PFSK-1 (cell line): ENCODE results near the gene TRIM46.

Experiments
- FOXP2 ChIP-seq: optimal IDR thresholded peaks from 2 replicates; pipeline ENCODE3; 2011; ENCODE audit warnings: borderline replicate concordance, control low read depth, inconsistent platforms; ENCODE audit not compliant: insufficient read depth; ENCODE audit errors: extremely low read length, extremely low read depth
- POLR2AphosphoS5 ChIP-seq: IDR thresholded peaks from 2 replicates; pipeline ENCODE4 v1.6.1; 2012; ENCODE audit warnings: low read depth, mild to moderate bottlenecking, control low read depth, low read length, moderate library complexity
- SIN3A ChIP-seq: IDR thresholded peaks from 2 replicates; pipeline ENCODE4 v1.6.1; 2012; ENCODE audit warnings: mild to moderate bottlenecking, low read length, moderate library complexity, borderline replicate concordance; ENCODE audit not compliant: insufficient read depth
- TAF1 ChIP-seq: IDR thresholded peaks from 2 replicates; pipeline ENCODE4 v1.6.1; 2012; ENCODE audit warnings: low read length, control low read depth, borderline replicate concordance; ENCODE audit not compliant: insufficient read depth
- TF ChIP-seq, protein P1 (sequence below), 2 experiments: IDR thresholded peaks; 2 replicates each; pipeline versions ENCODE4 v1.6.1 to v1.8.0; 2011 to 2012; ENCODE audit warnings: low read depth in 2 of 2, low read length in 2 of 2, control low read depth in 1 of 2, inconsistent platforms in 1 of 2, mild to moderate bottlenecking in 1 of 2, moderate library complexity in 1 of 2; ENCODE audit not compliant: insufficient read depth in 1 of 2

TRIM46 gene

DNA sequence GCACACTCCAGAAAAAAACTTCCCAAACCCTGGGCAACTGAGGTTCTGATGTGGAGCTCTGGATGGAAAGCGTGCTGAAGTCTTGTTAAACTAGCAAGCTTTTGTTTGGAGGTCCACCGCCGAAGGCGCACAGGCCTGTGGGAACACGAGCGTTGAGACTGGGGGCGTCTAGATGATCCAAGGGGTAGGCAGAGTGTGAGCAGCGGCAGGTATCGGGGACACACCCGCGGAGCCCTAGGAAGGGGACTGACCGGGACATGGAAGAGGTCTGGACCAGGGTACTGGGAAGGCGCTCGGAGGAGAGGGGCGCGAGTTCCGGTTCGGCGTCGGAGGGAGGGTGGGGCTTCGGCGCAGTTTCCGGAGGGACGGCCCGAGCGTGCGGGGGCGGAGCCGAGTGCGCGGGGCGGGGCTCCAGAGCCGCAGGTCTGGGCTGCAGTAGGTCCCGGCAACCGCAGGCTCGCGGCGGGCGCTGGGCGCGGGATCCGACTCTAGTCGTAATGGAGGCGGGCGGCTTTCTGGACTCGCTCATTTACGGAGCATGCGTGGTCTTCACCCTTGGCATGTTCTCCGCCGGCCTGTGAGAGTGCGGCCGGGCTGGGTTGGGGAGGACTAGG, 38.1 kb upstream of the TRIM46 start, which contains the start of gene SLC50A1:
SLC50A1 (plus strand) TSS at position 438 of the 614 bp plus-strand sequence; CDS start at position 498, 60 bp downstream.
- TF ChIP-seq SIN3A (no peak), FOXP2 (no peak), TAF1 (peak; percentile 89), POLR2AphosphoS5 (peak; percentile 97)
- TF ChIP-seq, protein P1, sequence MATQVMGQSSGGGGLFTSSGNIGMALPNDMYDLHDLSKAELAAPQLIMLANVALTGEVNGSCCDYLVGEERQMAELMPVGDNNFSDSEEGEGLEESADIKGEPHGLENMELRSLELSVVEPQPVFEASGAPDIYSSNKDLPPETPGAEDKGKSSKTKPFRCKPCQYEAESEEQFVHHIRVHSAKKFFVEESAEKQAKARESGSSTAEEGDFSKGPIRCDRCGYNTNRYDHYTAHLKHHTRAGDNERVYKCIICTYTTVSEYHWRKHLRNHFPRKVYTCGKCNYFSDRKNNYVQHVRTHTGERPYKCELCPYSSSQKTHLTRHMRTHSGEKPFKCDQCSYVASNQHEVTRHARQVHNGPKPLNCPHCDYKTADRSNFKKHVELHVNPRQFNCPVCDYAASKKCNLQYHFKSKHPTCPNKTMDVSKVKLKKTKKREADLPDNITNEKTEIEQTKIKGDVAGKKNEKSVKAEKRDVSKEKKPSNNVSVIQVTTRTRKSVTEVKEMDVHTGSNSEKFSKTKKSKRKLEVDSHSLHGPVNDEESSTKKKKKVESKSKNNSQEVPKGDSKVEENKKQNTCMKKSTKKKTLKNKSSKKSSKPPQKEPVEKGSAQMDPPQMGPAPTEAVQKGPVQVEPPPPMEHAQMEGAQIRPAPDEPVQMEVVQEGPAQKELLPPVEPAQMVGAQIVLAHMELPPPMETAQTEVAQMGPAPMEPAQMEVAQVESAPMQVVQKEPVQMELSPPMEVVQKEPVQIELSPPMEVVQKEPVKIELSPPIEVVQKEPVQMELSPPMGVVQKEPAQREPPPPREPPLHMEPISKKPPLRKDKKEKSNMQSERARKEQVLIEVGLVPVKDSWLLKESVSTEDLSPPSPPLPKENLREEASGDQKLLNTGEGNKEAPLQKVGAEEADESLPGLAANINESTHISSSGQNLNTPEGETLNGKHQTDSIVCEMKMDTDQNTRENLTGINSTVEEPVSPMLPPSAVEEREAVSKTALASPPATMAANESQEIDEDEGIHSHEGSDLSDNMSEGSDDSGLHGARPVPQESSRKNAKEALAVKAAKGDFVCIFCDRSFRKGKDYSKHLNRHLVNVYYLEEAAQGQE (IDR thresholded peaks at IDR 0.05; ENCODE audit: insufficient read depth in 1 of 2, low read depth in 2 of 2, low read length in 2 of 2), result 0 out of 4 replicates have a peak, but pooled peaks of 1 of the 2 experiments have one; percentile 19

DNA sequence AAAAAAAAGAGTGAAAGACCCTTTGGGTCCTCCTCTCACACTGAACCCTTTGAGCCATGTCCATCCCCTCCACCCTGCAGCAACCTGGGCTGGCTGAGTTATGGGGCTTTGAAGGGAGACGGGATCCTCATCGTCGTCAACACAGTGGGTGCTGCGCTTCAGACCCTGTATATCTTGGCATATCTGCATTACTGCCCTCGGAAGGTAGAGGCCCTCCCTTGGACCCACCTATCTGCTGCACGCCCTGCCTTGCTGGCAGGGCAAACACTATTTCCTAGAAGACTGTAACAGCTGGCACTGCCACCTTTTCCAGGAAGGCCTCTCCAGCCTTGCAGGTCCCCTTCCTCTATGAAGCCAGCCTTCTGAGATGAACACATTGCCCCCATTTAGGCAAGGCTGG, 36.9 kb upstream of the TRIM46 start:
- TF ChIP-seq POLR2AphosphoS5 (no peak), FOXP2 (no peak), TAF1 (no peak), SIN3A (no peak)
- TF ChIP-seq, protein P1 (IDR thresholded peaks at IDR 0.05; ENCODE audit: insufficient read depth in 1 of 2, low read depth in 2 of 2, low read length in 2 of 2), result no peak

DNA sequence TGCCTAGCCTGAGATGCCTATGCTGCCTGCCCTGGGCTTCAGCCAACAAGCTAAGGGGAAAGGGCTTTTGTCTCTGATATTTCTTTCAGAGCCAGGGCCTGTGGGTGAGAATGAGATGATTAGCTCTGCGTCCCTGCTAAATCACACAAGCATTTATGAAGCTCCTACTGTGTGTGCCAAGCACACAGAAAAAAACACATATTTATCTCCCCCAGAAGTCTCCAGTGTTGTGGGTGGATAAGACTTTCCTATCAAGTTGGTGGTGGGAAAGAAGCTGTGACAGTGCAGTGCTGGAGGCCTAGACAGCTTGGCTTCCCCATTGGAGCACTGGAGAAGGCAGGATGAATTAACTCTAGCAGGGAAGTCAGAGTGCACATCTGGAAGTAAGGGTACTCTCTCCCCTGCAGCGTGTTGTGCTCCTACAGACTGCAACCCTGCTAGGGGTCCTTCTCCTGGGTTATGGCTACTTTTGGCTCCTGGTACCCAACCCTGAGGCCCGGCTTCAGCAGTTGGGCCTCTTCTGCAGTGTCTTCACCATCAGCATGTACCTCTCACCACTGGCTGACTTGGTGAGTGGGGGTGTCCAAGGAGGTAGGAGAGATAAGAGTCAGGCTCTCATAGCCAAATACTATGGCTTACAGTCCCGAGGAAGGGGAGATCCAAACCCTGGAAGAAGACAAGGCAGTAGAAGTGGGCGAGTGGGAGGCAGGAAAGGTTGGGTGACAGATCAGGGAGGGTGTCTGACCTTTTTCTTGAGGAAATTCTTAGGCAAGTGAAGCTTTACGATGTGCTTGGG, 36.3 kb upstream of the TRIM46 start:
- TF ChIP-seq POLR2AphosphoS5 (peak; percentile 46; the same call in 1 of the 2 replicates), FOXP2 (no peak), TAF1 (no peak), SIN3A (no peak)
- TF ChIP-seq, protein P1 (IDR thresholded peaks at IDR 0.05; ENCODE audit: insufficient read depth in 1 of 2, low read depth in 2 of 2, low read length in 2 of 2), result no peak

DNA sequence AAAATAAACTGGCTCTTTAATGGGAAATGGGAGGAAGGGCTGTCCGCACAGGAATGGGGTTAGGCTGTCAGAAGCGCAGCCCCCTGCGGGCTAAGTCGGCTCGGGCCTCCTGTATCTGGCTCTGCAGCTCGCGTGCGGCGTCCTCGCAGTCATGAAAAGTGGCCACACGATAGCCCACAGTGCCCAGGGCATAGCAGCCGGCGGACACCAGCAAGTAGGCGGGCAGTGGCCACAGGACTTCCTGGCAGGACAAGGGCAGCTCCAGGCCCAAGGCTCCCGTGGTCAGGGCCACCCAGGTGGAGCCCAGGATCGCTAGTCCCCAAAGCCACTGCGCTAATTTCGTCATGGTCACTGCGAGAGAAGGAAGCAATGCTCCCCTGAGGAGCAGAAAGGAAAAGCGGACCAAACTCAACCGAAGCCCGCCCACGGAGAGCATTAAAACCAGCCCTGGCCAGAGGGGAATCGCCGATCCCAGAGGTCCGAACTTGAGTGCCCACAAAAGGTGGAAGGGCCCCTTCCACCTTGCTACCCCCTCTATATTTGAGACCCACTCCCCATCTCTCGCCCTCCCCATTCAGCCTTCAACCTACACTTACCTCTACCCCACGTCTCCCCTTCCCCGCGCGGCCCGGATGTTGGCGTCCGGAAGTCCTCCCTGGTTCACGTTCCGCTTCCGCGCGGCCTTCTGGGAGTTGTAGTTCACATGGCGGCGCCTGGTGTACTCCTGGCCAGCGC, 33.6 kb upstream of the TRIM46 start, which contains the start of gene DPM3:
DPM3 (minus strand) TSS at position 637 of the 735 bp plus-strand sequence; CDS start at position 346, 291 bp downstream.
- TF ChIP-seq, protein P1 (IDR thresholded peaks at IDR 0.05; ENCODE audit: insufficient read depth in 1 of 2, low read depth in 2 of 2, low read length in 2 of 2), result 0 out of 4 replicates have a peak, but pooled peaks of 1 of the 2 experiments have one; percentile 57
- peak; percentile 64 for TF ChIP-seq SIN3A
- TF ChIP-seq TAF1, result no peak
- peak; percentile 89 for TF ChIP-seq POLR2AphosphoS5
